ENCODE measurements around the gene OSBPL5.
A peak's percentile ranks its signal among the peaks of the same experiment; 100 is the strongest.

The OSBPL5 gene

GRCh38 chr11:3134651-3135480 is 30.2 kb downstream of the OSBPL5 start:
- H3K9me3 Mint-ChIP-seq: no peaks in the 10 kb centered on the region
- CTCF ChIA-PET: no interaction called here
- H3K36me3 Mint-ChIP-seq: no peaks in the 10 kb centered on the region
- no peaks in the 10 kb centered on the region for H3K4me1 Mint-ChIP-seq
- DNase-seq: peak; percentile 16
- no peaks in the 10 kb centered on the region for H3K27me3 Mint-ChIP-seq
- H3K4me3 Mint-ChIP-seq: no peak overlapping the region
- H3K27ac Mint-ChIP-seq: no peak overlapping the region

GRCh38 chr11:3134218-3134621 is 30.9 kb downstream of the OSBPL5 start:
- DNase-seq: peak; percentile 13
- CTCF ChIA-PET: no interaction called here

GRCh38 chr11:3133261-3134217 is 31.6 kb downstream of the OSBPL5 start:
- CTCF ChIA-PET: no interaction called here
- H3K36me3 Mint-ChIP-seq: no peaks in the 10 kb centered on the region
- H3K4me1 Mint-ChIP-seq: no peaks in the 10 kb centered on the region
- H3K27me3 Mint-ChIP-seq: no peaks in the 10 kb centered on the region
- H3K4me3 Mint-ChIP-seq: no peak overlapping the region
- H3K9me3 Mint-ChIP-seq: no peaks in the 10 kb centered on the region
- no peak overlapping the region for H3K27ac Mint-ChIP-seq
- peak; percentile 10 for DNase-seq

More at GRCh38 chr11:3134218-3134621, 30.9 kb downstream of the OSBPL5 start:
- Mint-ChIP-seq H3K27me3 (no peaks in the 10 kb centered on the region), H3K4me3 (no peak overlapping the region), H3K27ac (no peak overlapping the region), H3K9me3 (no peaks in the 10 kb centered on the region), H3K4me1 (no peaks in the 10 kb centered on the region), H3K36me3 (no peaks in the 10 kb centered on the region)

GRCh38 chr11:3132831-3133260 is 32.3 kb downstream of the OSBPL5 start:
- H3K4me1 Mint-ChIP-seq: no peaks in the 10 kb centered on the region
- no peak for DNase-seq
- no peak overlapping the region for H3K4me3 Mint-ChIP-seq
- no peaks in the 10 kb centered on the region for H3K27me3 Mint-ChIP-seq
- no peaks in the 10 kb centered on the region for H3K36me3 Mint-ChIP-seq
- H3K27ac Mint-ChIP-seq: no peak overlapping the region
- H3K9me3 Mint-ChIP-seq: no peaks in the 10 kb centered on the region
- CTCF ChIA-PET: no interaction called here

- Mint-ChIP-seq H3K4me3 (no peak overlapping the region), H3K9me3 (no peaks in the 10 kb centered on the region), H3K27me3 (no peaks in the 10 kb centered on the region), H3K27ac (no peak overlapping the region), H3K4me1 (no peaks in the 10 kb centered on the region), H3K36me3 (no peaks in the 10 kb centered on the region)
- peak; percentile 10 for DNase-seq
- CTCF ChIA-PET: no interaction called here
Measured at GRCh38 chr11:3132271-3132781, 32.8 kb downstream of the OSBPL5 start.

- Mint-ChIP-seq H3K27ac (no peak overlapping the region), H3K36me3 (no peaks in the 10 kb centered on the region), H3K4me1 (no peaks in the 10 kb centered on the region), H3K4me3 (no peak overlapping the region), H3K27me3 (no peaks in the 10 kb centered on the region), H3K9me3 (no peaks in the 10 kb centered on the region)
- CTCF ChIA-PET: no interaction called here
- no peak for DNase-seq
Measured at GRCh38 chr11:3131330-3131941, 33.7 kb downstream of the OSBPL5 start.

GRCh38 chr11:3130269-3131071 is 34.6 kb downstream of the OSBPL5 start:
- Mint-ChIP-seq H3K4me1 (no peaks in the 10 kb centered on the region), H3K9me3 (no peaks in the 10 kb centered on the region), H3K4me3 (no peak overlapping the region), H3K27ac (no peak overlapping the region), H3K27me3 (no peaks in the 10 kb centered on the region), H3K36me3 (no peaks in the 10 kb centered on the region)
- DNase-seq: peak; percentile 7
- CTCF ChIA-PET: no interaction called here

- DNase-seq: peak; percentile 20
- Mint-ChIP-seq H3K27me3 (no peaks in the 10 kb centered on the region), H3K36me3 (no peaks in the 10 kb centered on the region), H3K4me1 (no peaks in the 10 kb centered on the region), H3K27ac (no peak overlapping the region), H3K9me3 (no peaks in the 10 kb centered on the region), H3K4me3 (no peak overlapping the region)
- CTCF ChIA-PET: no interaction called here
Measured at GRCh38 chr11:3129591-3130268, 35.4 kb downstream of the OSBPL5 start.

GRCh38 chr11:3129181-3129590 is 35.9 kb downstream of the OSBPL5 start:
- CTCF ChIA-PET: no interaction called here
- Mint-ChIP-seq H3K4me1 (no peaks in the 10 kb centered on the region), H3K36me3 (no peaks in the 10 kb centered on the region), H3K27me3 (no peaks in the 10 kb centered on the region), H3K4me3 (no peak overlapping the region), H3K27ac (no peak overlapping the region), H3K9me3 (no peaks in the 10 kb centered on the region)
- no peak for DNase-seq

- H3K36me3 Mint-ChIP-seq: no peaks in the 10 kb centered on the region
- H3K9me3 Mint-ChIP-seq: no peaks in the 10 kb centered on the region
- CTCF ChIA-PET: no interaction called here
- DNase-seq: peak; percentile 13
- H3K4me3 Mint-ChIP-seq: no peak overlapping the region
- no peaks in the 10 kb centered on the region for H3K4me1 Mint-ChIP-seq
- H3K27ac Mint-ChIP-seq: no peak overlapping the region
- no peaks in the 10 kb centered on the region for H3K27me3 Mint-ChIP-seq
Measured at GRCh38 chr11:3128356-3129180, 36.5 kb downstream of the OSBPL5 start.

- Mint-ChIP-seq H3K27me3 (no peaks in the 10 kb centered on the region), H3K36me3 (no peaks in the 10 kb centered on the region), H3K9me3 (no peaks in the 10 kb centered on the region), H3K4me3 (no peak overlapping the region), H3K27ac (no peak overlapping the region), H3K4me1 (no peaks in the 10 kb centered on the region)
- CTCF ChIA-PET: no interaction called here
- peak; percentile 11 for DNase-seq
Measured at GRCh38 chr11:3127706-3128355, 37.3 kb downstream of the OSBPL5 start.

- no peaks in the 10 kb centered on the region for H3K4me1 Mint-ChIP-seq
- H3K9me3 Mint-ChIP-seq: no peaks in the 10 kb centered on the region
- no peak overlapping the region for H3K4me3 Mint-ChIP-seq
- H3K36me3 Mint-ChIP-seq: no peaks in the 10 kb centered on the region
- H3K27ac Mint-ChIP-seq: no peak overlapping the region
- no peaks in the 10 kb centered on the region for H3K27me3 Mint-ChIP-seq
- peak; percentile 11 for DNase-seq
- CTCF ChIA-PET: no interaction called here
Measured at GRCh38 chr11:3126901-3127691, 38.0 kb downstream of the OSBPL5 start.

Measured in activated naive CD4-positive, alpha-beta T cell treated with anti-CD3 and anti-CD28 coated beads, Interleukin-2, amount 10 ng/mL, durations not matched to agents 7 days and 5 days (primary cell).